ENCODE measurements around the gene CMAS. TPM values are rescaled to one million over a fixed set of nuclear protein-coding genes. Genes with fewer than 3 reads are reported as not detected.

Gene CMAS
- total RNA-seq (2021) (36.0 and 37.7 TPM in 2 replicates), Bru-seq, nascent RNA (percentile 78 among the genes with signal in this experiment), BruChase-seq, experiment 1, labeled RNA remaining after a 2-hour chase (percentile 72 among the genes with signal in this experiment), BruChase-seq, experiment 2, labeled RNA remaining after a 6-hour chase (percentile 82 among the genes with signal in this experiment)
- long read RNA-seq, transcript CMAS-201 (8 exons, 1,787 nt), result major isoform, 153 of 162 reads
- long read RNA-seq, partial matches to known transcripts, result 3 of 162 reads
- long read RNA-seq, other reads (novel, unspliced or antisense), result 6 of 162 reads

DNA sequence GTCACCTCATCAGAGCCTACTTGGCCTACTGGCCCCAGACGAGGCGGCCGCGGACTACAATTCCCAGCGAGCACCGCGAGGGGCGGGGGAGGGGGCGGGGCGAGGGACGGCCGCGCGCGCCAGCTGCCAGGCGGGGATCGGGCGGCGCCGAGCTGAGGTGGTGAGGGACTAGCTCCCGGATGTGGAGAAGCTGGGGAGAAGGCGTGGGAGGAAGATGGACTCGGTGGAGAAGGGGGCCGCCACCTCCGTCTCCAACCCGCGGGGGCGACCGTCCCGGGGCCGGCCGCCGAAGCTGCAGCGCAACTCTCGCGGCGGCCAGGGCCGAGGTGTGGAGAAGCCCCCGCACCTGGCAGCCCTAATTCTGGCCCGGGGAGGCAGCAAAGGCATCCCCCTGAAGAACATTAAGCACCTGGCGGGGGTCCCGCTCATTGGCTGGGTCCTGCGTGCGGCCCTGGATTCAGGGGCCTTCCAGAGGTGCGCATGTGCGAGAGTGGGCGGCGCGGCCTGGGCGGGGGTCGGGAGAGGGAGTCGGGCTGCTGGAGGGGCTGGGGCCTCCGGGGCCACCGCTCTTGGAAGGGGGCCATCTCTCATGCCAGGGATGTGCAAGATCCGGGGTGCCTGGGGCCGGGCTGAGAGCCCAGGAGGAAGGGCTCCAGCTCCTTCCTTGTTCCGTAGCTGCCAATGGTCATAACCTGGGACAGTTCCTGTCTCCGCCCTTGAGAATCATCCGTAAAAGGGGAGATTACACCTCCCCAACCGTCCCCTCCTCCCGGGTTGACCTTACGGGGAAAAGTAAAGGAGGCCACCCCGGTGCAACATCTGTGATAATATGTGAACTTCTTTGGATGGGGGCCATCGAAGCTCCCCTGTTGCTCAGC, at the start of gene CMAS:
Gene CMAS (plus strand): TSS at position 129 of the 878 bp plus-strand sequence. CDS start 86 bp downstream, at position 215.
- H3K9me3 ChIP-seq (ENCODE audit: low read depth, low read length, poor library complexity, severe bottlenecking), result no peaks in the 10 kb centered on the region
- peak; percentile 85 for DNase-seq (ENCODE audit: low spot score)
- TF ChIP-seq, protein P1, sequence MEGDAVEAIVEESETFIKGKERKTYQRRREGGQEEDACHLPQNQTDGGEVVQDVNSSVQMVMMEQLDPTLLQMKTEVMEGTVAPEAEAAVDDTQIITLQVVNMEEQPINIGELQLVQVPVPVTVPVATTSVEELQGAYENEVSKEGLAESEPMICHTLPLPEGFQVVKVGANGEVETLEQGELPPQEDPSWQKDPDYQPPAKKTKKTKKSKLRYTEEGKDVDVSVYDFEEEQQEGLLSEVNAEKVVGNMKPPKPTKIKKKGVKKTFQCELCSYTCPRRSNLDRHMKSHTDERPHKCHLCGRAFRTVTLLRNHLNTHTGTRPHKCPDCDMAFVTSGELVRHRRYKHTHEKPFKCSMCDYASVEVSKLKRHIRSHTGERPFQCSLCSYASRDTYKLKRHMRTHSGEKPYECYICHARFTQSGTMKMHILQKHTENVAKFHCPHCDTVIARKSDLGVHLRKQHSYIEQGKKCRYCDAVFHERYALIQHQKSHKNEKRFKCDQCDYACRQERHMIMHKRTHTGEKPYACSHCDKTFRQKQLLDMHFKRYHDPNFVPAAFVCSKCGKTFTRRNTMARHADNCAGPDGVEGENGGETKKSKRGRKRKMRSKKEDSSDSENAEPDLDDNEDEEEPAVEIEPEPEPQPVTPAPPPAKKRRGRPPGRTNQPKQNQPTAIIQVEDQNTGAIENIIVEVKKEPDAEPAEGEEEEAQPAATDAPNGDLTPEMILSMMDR (conservative IDR thresholded peaks at IDR 0.05; ENCODE audit: low read depth, low read length), result no peak
- no peak for TF ChIP-seq EZH2 (IDR thresholded peaks at IDR 0.05; ENCODE audit: borderline replicate concordance, low read depth, low read length, poor library complexity, severe bottlenecking)
- no peaks in the 10 kb centered on the region for H3K27me3 ChIP-seq (replicated peaks; ENCODE audit: insufficient read depth, low read depth, low read length, poor library complexity)
- H3K36me3 ChIP-seq (ENCODE audit: insufficient read depth, low read length, poor library complexity, severe bottlenecking), result no peaks in the 10 kb centered on the region
- H3K4me1 ChIP-seq (ENCODE audit: insufficient read depth, low read length, poor library complexity, severe bottlenecking), result peaks cover 7% of the 10 kb centered on the region
- intact Hi-C loops (cut with micrococcal nuclease; ENCODE audit: unreplicated experiment), result no loop called here
- BruUV-seq (replicated peaks), result no TSS peak
- H3K27ac ChIP-seq (ENCODE audit: low read depth, low read length, poor library complexity, severe bottlenecking), result peak within 1 kb of the TSS; percentile 83
- ChIA-PET CTCF (no interaction called here), POLR2A (ENCODE audit: low non-redundant PET) (no interaction called here)
- H3K4me3 ChIP-seq (ENCODE audit: low read depth, low read length, poor library complexity, severe bottlenecking), result peak within 1 kb of the TSS; percentile 85

DNA sequence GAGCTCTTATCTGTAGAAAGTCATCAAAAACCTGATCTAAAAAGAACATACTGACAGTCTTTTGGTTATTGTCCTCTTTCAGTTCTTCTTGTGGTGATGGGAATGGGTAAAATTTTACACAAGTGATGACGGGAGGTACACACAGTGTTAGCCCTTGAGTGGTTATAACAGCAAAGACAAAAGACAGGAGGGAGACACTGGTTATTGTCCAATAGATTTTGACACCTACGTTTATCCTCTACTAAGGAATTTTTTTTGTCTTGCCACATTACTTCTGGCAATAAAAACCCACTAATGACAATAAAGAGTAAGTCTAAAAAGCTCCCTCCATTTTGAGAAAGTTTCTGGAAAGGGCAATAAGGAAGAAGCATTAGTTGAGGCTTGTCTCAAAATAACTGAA, 47.7 kb upstream of the CMAS start:
- Histone ChIP-seq H3K27me3 (replicated peaks; ENCODE audit: insufficient read depth, low read depth, low read length, poor library complexity) (peaks cover 3% of the 10 kb centered on the region), H3K4me1 (ENCODE audit: insufficient read depth, low read length, poor library complexity, severe bottlenecking) (no peaks in the 10 kb centered on the region), H3K4me3 (ENCODE audit: low read depth, low read length, poor library complexity, severe bottlenecking) (no peak overlapping the region), H3K36me3 (ENCODE audit: insufficient read depth, low read length, poor library complexity, severe bottlenecking) (no peaks in the 10 kb centered on the region), H3K9me3 (ENCODE audit: low read depth, low read length, poor library complexity, severe bottlenecking) (no peaks in the 10 kb centered on the region), H3K27ac (ENCODE audit: low read depth, low read length, poor library complexity, severe bottlenecking) (no peak overlapping the region)
- intact Hi-C loops (cut with micrococcal nuclease; ENCODE audit: unreplicated experiment), result no loop called here
- DNase-seq (ENCODE audit: low spot score), result no peak
- BruUV-seq (replicated peaks), result no TSS peak
- ChIA-PET CTCF (no interaction called here), POLR2A (ENCODE audit: low non-redundant PET) (no interaction called here)
- TF ChIP-seq EZH2 (IDR thresholded peaks at IDR 0.05; ENCODE audit: borderline replicate concordance, low read depth, low read length, poor library complexity, severe bottlenecking), result no peak
- TF ChIP-seq, protein P1 (conservative IDR thresholded peaks at IDR 0.05; ENCODE audit: low read depth, low read length), result no peak

DNA sequence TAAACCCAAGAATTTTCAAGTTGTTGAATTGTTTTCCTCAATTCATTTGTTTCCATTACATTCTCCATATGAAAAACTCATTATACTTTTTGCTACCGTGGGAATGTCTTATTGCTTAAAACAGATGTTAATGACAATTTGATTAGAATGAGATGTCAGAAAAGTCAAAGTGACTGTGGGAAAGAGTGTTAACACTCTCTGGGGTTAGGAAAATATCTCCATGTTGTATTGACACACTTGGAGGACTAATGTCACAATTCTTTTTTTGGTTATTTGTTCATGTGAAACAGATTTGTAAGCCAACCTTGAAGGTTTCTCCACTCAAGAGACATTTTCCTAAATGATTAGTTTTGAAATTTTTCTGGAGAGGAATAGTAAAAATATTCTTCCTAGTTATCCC, 47.2 kb upstream of the CMAS start:
- ChIA-PET POLR2A (ENCODE audit: low non-redundant PET) (no interaction called here), CTCF (no interaction called here)
- Histone ChIP-seq H3K27me3 (replicated peaks; ENCODE audit: insufficient read depth, low read depth, low read length, poor library complexity) (peaks cover 3% of the 10 kb centered on the region), H3K4me3 (ENCODE audit: low read depth, low read length, poor library complexity, severe bottlenecking) (no peak overlapping the region), H3K4me1 (ENCODE audit: insufficient read depth, low read length, poor library complexity, severe bottlenecking) (no peaks in the 10 kb centered on the region), H3K36me3 (ENCODE audit: insufficient read depth, low read length, poor library complexity, severe bottlenecking) (no peaks in the 10 kb centered on the region), H3K9me3 (ENCODE audit: low read depth, low read length, poor library complexity, severe bottlenecking) (no peaks in the 10 kb centered on the region), H3K27ac (ENCODE audit: low read depth, low read length, poor library complexity, severe bottlenecking) (no peak overlapping the region)
- no TSS peak for BruUV-seq (replicated peaks)
- intact Hi-C loops (cut with micrococcal nuclease; ENCODE audit: unreplicated experiment), result no loop called here
- no peak for DNase-seq (ENCODE audit: low spot score)
- TF ChIP-seq, protein P1 (conservative IDR thresholded peaks at IDR 0.05; ENCODE audit: low read depth, low read length), result no peak
- TF ChIP-seq EZH2 (IDR thresholded peaks at IDR 0.05; ENCODE audit: borderline replicate concordance, low read depth, low read length, poor library complexity, severe bottlenecking), result no peak
